MV-4-11 (cell line): Measurements from ENCODE around the gene WIPF1.

Experiments used
- DNase-seq: peaks from one replicate; lab custom pipeline; 2025; lab: John Stamatoyannopoulos, UW

WIPF1 gene

DNA sequence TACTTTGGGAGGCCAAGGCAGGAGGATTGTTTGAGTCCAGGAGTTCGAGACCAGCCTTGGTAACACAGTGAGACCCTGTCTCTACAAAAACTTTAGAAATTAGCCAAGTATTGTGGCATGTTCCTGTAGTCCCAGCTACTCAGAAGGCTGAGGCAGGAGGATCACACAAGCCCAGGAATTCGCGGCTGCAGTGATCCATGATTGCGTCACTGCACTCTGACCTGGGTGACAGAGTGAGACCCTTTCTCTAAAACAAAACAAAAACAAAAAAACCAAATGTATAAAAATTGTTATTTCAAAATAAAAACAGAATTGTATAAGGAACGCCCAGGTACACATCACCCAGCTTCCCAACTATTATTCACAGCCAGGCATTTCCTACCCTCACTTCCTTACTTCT is 56.7 kb downstream of the WIPF1 start:
- no peak for DNase-seq

DNA sequence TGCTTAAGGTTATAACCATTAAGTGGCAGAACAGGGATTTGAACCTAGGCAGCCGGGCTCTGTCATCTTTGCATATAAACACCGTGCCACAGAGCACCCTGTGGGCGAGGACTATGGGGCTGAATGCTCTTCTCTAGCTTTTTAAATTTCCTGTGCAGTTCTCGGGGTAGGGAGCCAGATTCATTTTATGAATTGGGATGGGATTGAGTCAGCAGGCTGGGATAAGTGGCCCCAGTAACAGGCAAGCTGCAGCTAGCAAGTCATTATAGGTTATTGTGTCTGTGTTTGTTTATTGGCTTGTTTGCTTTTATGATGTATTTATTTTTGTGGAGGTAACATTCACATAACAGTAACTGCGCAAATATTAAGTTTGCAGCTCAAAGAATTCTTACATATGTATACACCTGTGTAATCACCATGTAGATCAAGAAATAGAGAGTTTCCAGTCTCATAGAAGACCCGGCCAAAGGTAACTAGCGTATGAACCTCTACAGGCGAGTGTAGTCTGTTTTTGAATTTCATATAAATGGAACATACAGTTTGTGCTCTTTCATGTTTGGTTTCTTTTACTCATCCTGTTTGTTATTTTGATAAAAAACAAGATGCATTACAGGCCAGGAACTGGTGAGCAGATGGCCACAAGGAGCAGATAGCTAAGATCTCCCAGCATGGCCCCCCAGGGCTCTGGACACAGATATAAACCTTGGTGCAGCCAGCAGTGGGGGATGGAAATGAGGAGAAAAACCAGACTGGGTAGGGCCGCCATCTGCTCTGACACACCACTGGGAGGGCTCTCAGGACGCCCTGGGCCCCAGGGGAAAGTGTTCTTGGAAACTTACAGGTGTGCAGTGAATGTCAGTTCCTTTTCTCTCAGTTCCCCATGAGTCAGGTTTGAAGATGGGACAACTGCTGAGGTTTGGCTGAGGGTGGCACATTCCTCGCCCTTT is 61.6 kb downstream of the WIPF1 start:
- no peak for DNase-seq

DNA sequence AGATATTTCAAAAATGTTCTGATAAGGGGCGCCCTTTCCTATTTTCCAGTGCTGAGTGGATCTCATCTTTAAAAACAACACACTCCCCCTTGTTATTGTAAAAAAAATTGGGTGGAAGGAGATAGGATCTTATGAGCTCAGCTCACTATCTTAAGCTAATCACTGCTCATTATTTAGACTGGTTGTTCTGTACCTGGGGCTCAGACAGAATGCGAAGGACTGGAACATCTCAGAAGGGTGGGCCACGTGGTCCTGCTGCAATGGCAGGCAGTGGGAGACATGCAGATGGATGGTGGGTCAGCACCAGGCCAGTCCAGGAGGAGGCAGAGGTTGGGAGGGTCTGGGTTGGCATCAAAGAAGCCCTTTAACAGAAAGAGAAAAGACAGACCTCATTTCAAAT is 62.5 kb downstream of the WIPF1 start:
- DNase-seq, result no peak

DNA sequence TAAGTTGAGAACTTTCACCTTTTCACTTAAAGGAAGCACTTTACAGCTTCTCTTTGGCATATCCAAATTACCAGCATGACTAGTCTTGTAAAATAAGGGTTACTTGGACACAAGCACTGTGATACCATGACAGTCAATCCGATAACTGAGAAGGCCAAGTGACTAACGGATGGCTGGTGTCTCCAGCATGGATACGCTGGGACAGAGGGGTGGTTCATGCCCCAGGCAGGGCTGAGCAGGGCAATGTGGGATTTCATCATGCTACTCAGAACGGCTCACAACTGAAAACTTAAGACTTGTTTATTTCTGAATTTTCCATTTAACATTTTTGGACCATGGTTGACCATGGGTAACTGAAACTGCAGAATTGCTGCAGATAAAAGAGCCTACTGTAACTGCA is 67.7 kb downstream of the WIPF1 start:
- no peak for DNase-seq

DNA sequence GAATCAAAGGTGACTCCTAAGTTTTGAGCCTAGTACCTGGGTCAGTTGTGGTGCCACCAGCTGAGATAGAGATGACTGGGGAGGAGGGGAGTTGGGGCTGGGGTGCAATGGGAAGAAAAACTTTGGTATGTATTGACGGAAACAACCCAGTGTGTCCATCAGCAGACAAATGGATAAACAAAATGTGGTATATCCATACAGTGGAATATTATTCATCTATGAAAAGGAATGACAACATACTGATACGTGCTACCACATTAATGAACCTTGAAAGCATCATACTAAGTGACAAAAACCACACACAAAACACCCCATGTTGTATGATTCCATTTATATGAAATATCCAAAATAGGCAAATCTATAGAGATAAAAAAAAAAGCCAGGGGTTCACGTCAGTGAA is 69.6 kb downstream of the WIPF1 start:
- no peak for DNase-seq

DNA sequence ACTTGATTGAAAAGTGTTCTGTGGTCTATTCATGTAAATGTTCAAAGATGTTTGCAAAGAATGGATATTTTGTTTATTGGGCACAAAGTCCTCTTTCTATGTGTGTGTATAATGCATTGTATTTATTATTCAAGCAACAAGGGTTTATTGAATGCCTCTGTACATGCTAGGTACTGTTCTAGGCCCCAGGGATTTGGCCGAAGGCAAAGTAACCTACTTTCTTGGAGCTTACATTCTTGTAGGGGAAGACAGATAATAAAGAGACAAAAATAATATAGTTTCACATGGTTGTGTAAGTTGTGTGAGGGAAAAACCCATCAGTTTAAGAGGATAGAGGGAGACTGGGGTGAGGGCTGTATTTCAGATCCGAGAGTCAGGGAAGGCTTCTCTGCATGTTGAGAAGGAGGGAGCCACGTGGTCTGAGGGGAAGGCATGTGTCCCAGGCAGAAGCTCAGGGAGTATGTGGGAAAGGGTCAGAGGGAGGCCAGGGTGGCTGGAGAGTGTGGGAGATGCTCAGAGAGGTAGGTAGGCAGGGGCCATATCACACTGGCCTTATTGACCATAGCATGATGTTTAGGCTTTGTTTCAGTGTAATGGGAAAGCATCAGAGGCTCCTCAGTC is 70.4 kb downstream of the WIPF1 start:
- no peak for DNase-seq

DNA sequence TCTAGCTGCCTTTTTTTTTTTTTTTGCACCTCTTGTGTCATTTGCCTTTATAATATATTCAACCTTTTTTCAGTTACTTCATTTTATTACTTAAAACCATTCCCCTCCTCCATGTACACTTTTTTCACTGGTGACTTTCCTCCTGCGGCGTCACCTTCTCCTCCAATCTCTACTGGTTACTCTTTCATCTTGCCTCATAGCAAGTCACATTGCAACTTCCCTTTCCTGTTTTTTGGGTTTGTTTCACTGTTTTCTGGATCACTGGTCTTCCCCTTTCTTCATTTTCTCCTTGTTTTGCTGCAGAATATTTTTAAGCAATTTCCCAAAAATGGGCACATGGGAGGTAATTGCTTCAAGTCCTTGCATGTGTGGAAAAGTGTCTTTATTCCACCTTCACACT is 73.1 kb downstream of the WIPF1 start:
- peak; percentile 68 for DNase-seq

DNA sequence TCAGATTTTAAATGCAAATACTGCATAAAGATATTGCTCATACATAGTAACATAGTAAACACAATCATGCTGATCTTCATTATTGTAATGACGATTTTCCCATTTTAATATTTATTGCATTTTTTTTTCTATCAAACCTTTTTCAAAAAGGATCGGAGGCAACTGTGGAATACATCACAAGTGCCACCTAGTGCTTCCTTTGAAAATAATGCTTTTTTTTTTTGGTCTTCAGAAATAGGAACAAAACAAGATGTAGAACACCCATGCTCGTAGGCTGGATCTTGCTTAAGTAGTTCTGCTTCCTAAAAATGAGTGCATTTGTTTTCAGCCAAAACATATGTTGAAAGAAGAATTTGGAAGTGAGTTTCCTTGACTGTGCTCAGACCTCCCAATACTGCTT is 75.1 kb downstream of the WIPF1 start:
- peak; percentile 86 for DNase-seq

DNA sequence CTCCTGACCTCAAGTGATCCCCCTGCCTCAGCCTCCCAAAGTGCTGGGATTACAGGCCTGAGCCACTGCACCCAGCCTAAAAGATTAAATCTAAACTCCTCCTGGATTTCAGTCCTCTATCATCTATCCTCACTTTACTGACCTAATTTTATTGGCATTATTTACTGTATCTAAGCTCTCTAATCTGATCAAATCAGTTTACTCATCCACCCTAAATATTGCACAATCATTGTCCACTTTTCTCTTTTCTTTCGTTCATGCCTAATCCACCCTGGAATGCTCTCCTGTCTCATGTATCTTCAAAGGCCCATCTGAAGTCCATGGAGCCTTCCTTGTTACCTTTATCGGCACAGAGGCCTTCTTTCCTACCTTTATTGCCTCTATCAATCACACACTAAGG is 79.2 kb downstream of the WIPF1 start:
- DNase-seq, result no peak

DNA sequence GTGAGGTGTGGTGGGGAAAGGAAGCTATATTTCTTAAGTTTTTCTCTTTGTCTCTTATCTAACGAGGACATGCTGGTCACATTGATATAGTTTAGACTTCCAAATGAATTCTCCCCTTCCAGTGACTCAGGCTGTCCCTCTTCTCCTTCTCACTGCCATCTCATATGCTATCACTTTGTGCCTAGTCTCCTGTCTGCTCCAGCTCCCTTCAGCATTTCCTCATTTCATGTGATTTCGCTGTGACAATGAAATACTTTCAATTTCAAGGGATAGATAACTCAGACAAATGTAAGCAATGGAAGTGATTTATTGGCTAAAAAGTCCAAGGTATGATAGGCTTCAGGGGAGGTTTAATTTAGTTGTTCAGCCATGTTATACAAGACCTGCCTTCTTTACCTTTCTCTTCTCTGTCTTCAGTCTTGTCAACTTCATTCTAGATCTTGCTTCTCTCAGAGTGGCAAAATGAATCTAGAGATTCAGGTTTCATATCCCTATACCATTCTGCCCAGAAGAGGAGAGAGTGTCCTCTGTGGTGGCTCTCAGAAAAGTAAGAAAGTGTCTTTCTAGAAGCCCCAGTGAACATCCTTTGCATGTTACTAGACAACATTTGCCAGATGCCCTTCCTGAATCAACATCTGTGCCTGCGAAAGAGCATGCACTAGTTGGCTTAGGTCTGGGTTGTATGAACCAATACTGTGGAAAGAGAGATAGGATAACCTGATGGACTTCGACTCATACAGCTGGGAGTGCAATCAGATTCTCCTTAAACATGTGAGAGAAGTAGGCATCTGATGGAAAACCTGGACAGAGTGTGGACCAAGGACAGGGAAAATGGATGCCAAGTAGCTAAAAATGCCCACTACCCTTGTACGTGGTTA is 80.9 kb downstream of the WIPF1 start:
- DNase-seq, result peak; percentile 37

DNA sequence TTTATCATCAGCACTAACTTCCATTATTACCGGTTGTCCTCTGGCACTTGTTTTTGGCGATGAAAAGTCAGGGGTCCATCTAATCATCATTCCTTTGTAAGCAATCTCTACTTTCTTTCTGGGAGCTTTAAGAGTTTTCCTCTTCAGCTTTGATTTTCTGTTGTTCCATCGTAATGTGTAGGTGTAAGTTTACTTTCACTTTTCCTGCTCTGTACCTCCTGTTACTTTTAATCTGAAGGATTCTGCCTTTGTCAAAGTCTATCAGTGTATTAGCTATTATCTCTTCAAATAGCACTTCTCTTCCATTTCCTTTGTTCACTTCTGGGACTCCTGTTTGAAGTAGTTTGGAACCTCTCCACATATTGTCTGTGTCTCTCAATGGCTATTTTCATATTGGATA is 85.3 kb downstream of the WIPF1 start:
- DNase-seq, result no peak

DNA sequence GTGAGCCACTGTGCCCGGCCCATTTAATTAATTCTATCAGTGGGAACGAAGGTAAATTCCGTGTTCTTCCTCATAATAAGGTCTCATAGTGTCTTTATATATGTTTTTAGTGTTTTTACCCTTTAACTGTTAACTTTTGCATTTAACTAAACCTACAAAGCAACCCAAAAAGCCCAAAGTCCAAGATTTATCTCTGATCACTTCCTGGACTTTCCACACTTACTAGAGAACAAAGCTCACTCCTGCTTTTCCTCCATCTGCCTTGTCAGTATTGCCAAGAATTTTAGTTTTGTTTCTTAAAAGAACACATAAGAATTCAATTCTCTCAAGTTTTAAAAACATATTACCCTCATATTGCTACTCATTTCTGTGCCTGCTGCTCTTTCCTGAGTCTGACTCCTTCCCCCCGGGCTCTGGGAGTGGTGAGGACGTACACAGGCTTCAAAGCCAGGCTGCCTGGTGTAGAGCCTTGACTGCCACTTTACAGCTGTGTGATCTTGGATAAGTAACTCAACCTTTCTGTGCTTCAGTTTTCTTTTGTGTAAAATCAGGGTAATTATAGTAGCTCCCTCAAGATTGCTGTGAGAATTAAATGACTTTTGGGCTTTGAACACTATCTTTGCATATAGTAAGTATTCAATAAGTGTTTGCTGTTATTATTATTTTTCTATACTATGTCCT is 85.9 kb downstream of the WIPF1 start:
- DNase-seq, result no peak

DNA sequence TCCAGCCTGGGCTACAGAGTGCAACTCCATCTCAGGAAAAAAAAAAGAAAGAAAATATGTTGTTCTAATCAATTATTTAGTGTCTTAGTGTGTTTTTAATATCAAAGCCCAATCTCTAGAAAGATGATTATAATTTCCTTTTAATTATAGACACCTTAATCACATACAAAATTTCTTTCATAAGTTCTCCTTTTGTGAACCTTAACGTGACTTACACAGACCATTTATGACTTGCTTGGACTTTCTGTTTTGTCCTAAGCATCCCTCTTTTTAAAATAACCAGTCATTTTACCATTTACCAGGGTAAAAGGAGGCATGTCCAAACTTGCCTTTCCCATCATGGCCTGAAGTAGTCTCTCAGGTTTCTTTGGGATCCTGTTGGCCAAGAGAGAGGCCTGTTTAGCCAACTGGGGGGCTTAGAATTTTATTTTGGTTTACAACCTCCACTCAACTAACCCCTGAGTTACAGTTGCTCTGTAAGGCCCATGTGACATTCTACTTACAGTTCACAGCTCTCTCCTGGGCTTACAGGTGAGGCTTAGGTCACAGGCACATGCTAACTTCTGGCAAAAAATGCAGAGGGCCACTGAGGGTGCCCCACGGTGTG is 86.9 kb downstream of the WIPF1 start:
- DNase-seq, result no peak
